MV-4-11 (cell line): Measurements from ENCODE around the gene CADM2.
"Not testable (repeated sequence)": the region's sequence is repeated elsewhere in the genome, so short reads cannot be mapped to it uniquely, and the experiment has no call there.

Experiments used
- DNase-seq: peaks from one replicate; lab custom pipeline; 2025; lab: John Stamatoyannopoulos, UW

CADM2 gene

DNA sequence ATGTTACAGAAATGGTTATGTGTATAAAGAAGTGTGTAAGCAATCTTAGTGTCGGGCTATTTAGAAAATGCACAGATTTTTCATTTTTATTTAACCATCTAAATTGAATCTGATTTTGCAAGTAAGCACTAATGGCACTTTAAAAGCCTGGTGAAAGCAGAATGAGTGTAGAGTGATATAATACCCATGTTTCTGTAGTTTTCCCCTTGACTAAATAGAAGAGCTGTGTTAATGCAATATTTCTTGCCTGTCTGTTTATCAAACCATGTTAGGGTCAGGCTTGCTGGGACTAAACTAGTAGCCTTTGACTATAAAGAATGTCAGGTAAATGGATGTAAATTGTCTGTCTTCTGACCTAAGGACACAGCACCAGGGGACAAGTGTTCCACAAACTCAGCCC, 714.0 kb downstream of the CADM2 start:
- no peak for DNase-seq

DNA sequence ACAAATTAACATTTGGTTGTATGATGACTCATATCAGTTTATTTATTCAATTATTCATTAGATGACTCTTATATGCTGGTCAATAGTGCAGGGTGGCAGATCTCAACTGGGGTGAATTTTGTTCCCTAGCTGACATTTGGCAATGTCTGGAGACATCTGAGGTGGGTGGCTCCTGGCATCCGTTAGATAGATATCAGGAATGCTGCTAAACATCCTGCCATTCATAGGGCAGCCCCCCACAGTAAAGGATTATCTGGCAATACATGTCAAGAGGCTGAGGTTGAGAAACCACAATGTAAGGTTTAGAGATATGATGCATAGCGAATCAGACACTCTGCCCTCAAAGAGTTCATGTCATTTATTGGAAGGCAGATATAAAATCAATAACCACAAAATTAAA, 719.9 kb downstream of the CADM2 start:
- DNase-seq, result no peak

DNA sequence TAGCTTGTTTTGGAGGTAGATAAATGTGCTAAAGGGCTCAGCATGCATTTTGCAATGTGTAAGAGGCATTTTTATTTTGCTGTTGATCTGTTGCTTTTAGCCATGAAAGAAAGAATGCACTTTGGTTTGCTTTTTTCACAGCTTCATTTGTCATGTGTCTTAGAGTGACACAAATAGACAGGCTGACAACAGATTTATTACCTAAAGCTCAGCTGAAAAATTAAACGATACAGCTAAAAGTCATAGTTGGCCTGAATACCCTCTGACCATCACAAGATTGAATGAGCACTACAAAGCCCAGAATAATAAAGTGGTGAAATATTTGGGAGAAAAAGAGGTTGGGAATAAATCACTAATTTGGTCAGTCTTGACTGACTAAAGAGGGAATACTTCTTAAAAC, 723.1 kb downstream of the CADM2 start:
- no peak for DNase-seq

DNA sequence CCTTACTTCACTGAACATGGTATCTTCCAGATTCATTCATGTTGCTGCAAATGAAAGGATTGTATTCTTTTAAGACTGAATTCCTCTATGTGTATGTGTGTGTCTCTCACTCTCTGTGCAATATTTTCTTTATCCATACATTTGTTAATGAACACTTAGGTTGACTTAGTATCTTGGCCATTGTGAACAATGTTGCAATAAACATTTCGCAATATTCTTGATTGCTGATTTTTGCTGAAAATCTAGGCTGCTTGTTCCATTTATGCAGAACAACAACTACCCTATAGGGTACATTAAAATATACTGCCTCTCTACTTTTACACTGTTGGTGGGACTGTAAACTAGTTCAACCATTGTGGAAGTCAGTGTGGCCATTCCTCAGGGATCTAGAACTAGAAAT, 732.4 kb downstream of the CADM2 start:
- DNase-seq, result no peak

- DNase-seq, result no peak
Measured at GRCh38 chr3:85697156-85697555, 738.4 kb downstream of the CADM2 start.

DNA sequence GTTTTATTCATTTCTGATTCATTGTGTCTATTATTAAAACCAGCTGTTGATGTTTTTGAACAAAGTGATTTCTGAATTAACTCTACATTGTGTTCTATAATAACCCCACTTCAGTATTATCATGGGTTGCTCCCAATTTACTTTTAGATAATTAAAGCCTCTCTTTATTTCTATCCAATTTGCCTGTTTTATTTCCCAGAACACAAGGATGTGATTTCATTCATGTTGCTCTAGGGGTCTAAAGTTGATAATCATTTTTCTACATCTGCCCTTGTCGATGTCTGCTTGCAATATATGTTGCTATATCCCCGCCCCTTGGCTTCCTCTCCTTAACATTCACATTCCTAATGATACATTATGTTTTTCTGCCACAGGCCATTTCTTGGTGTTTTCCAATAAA, 747.3 kb downstream of the CADM2 start:
- no peak for DNase-seq

- DNase-seq, result not testable (repeated sequence)
Measured at GRCh38 chr3:85708325-85708724, 749.5 kb downstream of the CADM2 start.

DNA sequence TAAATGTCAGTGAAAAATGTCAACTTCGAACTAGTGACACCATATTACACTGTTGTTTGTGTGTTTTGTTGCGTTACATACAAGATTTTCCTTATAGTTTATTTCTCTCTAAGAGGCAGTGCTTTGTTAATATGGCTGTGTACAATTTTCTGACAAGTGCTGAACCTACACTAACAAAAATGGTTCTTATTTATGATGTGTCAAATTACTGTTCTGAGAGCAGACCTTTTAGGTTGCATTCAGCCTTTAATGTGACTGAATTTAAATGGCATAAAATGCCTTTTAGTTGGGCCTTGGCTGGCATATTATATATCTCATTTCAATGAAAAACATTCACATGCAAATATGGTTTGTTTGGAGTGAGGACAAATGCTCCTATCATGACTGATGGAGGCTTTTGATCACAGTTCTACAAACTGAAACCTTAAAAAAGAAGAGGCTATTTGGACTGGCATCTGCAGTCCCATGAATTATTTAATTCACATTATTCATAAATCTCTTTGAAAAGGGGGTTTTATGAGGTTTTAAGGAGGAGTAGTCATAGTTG, 750.6 kb downstream of the CADM2 start:
- no peak for DNase-seq

DNA sequence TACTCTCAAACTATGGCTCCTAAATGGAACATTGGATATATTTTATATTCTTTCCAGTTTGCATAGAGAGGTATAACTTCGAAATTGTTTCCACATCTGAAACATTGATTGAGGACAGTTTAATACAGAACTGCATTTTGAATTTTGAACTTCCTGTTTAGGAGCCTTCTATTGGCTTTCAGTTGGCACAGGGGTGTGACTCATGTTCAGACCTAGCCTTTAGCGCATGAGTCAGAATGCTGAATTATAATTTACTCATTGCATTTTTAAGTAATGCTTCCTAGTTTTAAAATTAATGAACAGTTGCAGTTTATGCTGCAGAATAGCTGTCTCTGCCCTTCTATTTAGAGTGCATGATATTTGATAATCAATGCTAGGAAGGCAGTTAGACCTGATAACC, 751.7 kb downstream of the CADM2 start:
- DNase-seq, result peak; percentile 11

DNA sequence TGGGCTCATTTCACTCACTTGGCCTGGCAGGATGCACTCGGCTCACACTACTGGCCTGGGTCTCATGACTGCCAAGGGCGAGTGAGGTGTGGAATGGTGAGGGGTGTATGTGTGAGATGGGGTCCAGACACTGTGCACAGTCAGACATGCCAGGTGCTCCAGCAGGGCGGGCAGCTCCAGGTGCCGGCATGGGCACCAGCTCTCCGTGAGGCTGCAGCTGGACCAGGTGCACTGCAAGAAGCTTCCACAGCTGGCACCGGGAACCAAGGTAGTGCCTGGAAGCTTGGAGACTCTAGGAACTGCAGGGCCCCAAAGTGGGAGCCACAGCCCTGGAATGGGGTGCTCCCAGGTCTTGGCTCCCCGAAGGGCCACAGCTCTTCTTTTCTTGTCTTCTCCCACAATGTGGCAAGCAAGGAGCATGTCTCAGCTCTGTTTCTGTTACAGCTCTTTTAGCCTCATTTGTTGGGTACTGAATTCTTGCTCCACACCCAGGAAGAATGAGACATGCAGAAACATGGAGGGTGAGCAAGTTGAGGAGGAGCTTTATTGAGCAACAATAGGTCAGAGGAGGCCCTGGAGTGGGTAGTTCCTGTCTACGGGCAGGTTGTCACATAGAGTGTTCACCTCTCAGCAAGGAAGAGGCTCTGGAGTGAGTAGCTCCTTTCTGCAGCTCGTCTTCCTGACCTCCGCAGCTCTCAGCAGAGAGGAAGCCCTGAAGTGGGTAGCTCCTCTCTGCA, 762.8 kb downstream of the CADM2 start:
- no peak for DNase-seq

- no peak for DNase-seq
Measured at GRCh38 chr3:85725809-85726208, 767.0 kb downstream of the CADM2 start.

DNA sequence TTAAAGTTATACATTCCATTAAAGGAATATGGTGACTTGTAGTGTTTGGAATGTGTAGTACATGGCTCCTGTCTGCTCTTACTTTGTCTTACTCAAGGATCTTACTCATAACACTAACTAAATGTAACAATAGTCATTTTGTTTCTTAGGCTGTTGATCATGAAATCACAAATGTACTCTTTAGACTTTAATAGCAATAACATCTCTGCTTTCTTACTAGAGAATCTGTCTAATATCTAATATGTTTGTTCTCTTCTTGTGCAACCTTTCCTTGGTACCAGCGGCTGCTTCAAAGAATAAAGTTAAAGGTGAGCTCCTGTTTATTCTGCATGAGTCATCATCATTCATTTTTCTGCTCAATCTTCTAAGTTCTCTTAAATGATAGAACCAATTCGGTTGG, 767.5 kb downstream of the CADM2 start:
- DNase-seq, result no peak

DNA sequence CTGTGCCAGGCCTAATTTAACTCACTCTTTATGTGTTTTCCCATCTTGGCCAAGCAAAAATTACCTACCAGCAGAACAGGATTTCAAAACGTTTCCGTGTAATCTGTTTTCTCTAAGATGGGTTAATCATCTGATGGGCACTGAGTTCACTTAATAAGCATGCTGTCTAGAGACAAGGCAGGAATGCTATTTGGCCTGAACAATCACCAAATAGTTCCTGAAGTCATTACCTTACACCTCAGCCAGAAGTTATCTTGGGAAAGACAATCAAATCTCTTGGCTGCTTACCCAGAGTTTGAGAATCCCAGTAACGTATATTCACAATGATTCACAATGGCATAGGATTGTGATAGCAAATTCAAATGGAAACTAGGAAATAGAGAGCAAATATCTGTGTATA, 779.1 kb downstream of the CADM2 start:
- DNase-seq, result no peak

DNA sequence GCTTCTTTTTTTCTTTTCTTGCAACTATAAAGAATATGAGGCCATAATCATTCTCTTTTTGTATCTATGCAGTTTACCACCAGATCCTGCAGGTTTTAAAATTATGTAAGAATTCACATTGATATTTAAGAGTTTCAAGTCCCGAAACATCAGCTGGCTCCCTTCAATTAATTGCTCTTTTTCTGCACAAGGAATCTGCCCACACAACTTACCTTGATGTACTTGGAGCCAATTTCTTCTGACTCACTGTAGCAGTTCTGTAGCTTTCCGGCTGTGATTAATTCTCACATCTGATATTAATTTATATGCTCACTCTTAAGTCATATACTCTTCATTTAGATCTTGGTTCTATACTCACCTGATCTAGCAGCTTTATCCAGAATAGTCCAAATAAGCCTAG, 781.8 kb downstream of the CADM2 start:
- no peak for DNase-seq

DNA sequence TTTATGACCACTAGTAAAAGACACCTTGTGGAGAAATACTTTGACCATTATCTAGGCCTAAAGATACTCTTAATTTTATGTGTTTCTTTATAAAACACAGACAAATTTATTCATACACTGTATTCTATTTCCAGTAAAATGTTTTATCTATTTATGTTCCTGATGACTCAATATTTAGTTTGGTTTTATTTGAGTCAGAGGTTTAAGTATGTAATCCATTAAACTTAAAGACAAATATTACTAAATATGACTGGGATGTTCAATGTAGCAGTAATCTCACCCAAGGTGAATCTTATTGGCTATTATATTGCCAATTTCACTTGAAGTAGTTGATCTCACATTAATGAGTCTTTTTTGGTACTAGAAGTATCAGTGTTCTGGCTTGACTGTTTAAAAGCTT, 799.7 kb downstream of the CADM2 start:
- DNase-seq, result no peak

DNA sequence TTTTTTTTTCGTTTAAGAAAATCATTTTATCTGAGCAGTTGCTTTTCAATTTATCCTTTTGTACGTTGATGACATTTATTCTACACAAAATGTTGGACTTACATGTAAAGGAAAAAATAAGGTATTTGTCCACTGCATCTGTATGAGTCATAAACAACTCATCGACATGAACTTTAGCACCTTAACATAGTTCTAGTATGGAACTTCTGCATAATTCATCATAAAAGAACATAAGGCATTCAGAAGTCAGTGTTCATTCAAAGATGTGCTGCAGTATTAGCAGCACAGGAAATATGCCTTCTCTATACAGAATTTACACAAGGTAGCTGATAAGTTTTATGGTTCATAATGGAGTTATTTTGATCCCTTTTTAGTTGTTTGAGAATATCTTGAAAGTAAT, 801.6 kb downstream of the CADM2 start:
- DNase-seq, result no peak

GRCh38 chr3:85780806-85781205, 822.0 kb downstream of the CADM2 start:
- no peak for DNase-seq

GRCh38 chr3:85781806-85782205, 823.0 kb downstream of the CADM2 start:
- DNase-seq, result no peak

- DNase-seq, result no peak
Measured at GRCh38 chr3:85783291-85783690, 824.5 kb downstream of the CADM2 start.

DNA sequence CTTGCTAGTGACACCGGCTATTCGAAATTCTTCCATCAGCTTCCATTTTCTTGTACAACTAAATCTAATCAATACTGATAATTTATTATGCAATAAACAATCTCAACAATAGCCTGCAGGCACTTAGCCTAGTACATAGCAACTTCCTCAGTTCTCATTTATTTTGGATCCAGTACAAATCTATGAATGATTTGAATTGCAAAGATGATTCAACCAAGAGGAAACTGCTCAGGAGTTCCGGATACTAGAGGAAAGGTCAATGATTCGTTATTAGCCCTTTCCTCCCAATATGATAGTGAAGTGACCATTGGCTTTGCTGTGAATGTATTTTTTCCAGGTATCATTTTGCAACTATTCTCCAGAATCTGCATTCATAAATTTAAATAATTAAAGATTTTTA, 827.0 kb downstream of the CADM2 start:
- DNase-seq, result no peak

GRCh38 chr3:85790445-85791030, 831.7 kb downstream of the CADM2 start:
- DNase-seq, result no peak

- DNase-seq, result no peak
Measured at GRCh38 chr3:85796140-85796539, 837.4 kb downstream of the CADM2 start.

DNA sequence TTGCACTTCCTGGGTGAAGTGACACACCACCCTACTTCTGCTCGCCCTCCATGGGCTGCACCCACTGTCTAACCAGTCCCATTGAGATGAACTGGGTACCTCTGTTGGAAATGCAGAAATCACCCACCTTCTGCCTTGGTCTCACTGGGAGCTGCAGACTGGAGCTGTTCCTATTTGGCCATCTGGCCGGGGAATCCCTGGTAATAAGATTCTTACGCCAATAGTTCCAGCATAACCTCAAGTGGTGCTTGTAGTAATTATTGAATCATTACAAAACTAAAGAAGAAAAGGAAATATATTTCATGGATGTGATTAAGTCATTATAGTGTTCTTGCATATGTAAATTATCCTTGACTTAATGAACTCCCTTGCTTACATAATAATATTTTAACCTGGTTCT, 841.9 kb downstream of the CADM2 start:
- no peak for DNase-seq

DNA sequence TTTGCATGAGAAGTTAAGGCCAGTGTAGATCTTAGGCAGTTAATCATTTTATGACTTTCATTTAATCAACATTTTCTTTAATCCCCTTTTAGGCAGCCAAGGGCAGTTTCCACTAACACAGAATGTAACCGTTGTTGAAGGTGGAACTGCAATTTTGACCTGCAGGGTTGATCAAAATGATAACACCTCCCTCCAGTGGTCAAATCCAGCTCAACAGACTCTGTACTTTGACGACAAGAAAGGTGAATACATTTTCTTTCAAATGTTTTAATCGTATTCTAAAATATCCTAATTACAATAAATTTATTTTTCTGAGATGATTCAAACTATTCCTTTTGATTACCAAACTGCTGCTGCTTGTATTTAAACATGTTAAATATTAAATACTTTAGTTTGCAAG, 843.2 kb downstream of the CADM2 start:
- DNase-seq, result no peak
